IPS-15b (cell line): ENCODE measurements around the gene SETD7.
"Not testable (repeated sequence)": the region's sequence is repeated elsewhere in the genome, so short reads cannot be mapped to it uniquely, and the experiment has no call there.

Source experiments
- H3K27me3 ChIP-seq: one replicate; pipeline ENCODE4 v1.6.1; 2013; ENCODE audit warnings: low read length; ENCODE audit not compliant: control insufficient read depth, insufficient read depth
- H3K36me3 ChIP-seq: one replicate; pipeline ENCODE4 v1.6.1; 2013; ENCODE audit warnings: low read length; ENCODE audit not compliant: control insufficient read depth, insufficient read depth
- H3K4me1 ChIP-seq: one replicate; pipeline ENCODE4 v1.6.1; 2013; ENCODE audit warnings: mild to moderate bottlenecking, low read length; ENCODE audit not compliant: control insufficient read depth, insufficient read depth
- H3K4me3 ChIP-seq: one replicate; pipeline ENCODE4 v1.5.1; 2013; ENCODE audit warnings: low read depth, low read length
- H3K9ac ChIP-seq: one replicate; pipeline ENCODE4 v1.6.1; 2013; ENCODE audit warnings: low read depth, mild to moderate bottlenecking, low read length
- H3K9me3 ChIP-seq: one replicate; pipeline ENCODE4 v1.6.1; 2013; ENCODE audit warnings: mild to moderate bottlenecking, low read length; ENCODE audit not compliant: control insufficient read depth, insufficient read depth

The SETD7 gene

DNA sequence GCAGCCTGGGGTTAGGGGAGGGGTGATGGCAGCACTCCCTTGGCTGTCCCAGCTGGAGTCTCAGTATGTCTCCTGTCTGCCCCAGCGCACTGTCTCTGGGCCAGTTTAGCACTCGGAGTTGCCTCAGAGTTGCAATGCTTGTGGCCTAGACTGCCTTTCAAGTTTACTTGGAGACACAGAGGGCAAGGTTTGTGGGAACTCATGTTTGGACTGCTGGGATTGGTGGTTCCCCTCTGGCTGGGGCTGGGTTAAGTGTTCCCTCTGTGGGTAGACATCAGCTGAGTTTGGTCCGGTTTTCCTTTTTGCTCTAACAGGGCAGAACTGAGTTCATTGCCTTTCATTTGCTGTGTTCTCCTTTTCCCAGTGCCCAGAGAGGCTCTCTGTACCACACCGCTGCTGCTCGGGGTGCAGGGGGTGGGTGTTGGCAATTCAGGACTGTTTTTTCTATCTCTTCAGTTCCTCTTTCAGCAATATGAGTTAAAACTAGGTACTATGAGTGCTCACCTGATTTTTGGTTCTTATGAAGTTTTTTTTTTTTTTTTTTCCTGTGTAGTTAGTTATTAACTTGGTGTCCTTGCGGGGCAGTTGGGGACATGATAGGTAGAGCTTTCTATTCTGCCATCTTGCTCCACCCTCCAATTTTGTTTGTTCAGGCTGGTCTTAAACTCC, 84.9 kb downstream of the SETD7 start:
- Histone ChIP-seq H3K4me1 (no peaks in the 10 kb centered on the region), H3K9me3 (no peaks in the 10 kb centered on the region), H3K27me3 (no peaks in the 10 kb centered on the region), H3K4me3 (no peak overlapping the region), H3K9ac (no peak overlapping the region), H3K36me3 (no peaks in the 10 kb centered on the region)

DNA sequence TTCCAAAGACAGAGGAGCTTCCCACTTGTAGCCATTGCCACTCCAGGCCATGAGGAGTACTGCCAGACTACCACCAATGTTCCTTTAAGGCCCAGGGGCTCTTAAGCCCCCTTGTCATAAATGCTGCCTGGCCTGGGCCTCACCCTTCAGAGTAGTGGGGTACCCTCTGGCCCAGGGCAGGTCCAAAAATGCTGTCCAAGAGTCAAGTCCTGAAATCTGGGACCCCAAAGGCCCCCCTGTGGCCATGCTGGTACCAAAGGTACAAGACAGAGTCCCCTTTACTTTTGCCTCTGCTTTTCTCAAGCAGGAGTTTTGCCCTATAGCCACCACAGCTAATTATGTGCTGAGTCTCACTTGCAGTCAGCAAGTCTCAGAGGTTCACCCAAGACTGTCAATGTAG, 85.7 kb downstream of the SETD7 start:
- Histone ChIP-seq H3K4me1 (no peaks in the 10 kb centered on the region), H3K4me3 (no peak overlapping the region), H3K9me3 (no peaks in the 10 kb centered on the region), H3K27me3 (no peaks in the 10 kb centered on the region), H3K9ac (no peak overlapping the region), H3K36me3 (no peaks in the 10 kb centered on the region)

DNA sequence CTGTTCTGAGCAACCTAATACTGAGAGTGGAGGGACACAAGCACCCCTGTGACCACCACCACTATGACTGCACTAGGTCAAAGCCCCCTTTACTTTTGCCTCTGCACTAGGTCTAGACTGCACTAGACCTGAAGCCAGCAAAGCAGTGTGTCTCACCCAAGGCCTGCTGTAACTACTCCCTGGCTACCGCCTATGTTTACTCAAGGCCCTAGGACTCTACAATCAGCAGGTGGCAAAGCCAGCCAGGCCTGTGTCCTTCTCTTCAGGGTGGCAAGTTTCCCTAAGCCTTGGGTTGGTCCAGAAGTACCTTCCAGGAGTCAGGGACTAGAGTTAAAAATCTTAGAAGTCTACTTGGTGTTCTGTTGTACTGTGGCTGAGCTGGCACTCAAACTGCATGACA, 86.2 kb downstream of the SETD7 start:
- Histone ChIP-seq H3K4me3 (no peak overlapping the region), H3K4me1 (no peaks in the 10 kb centered on the region), H3K36me3 (no peaks in the 10 kb centered on the region), H3K9me3 (no peaks in the 10 kb centered on the region), H3K27me3 (no peaks in the 10 kb centered on the region), H3K9ac (no peak overlapping the region)

DNA sequence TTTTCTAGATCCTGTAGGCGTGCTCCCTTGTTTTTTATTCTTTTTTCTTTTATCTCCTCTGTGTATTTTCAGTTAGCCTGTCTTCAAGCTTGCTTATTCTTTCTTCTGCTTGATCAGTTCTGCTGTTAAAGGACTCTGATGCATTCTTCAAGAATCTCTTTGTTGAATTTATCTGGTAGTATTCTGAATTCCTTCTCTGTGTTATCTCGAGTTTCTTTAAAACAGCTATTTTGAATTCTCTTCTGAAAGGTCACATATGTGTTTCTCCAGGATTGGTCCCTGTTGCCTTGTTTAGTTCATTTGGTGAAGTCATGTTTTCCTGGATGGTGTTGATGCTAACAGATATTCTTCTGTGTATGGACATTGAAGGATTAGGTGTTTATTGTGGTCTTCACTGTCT, 86.8 kb downstream of the SETD7 start:
- no peaks in the 10 kb centered on the region for H3K9me3 ChIP-seq
- no peaks in the 10 kb centered on the region for H3K36me3 ChIP-seq
- no peaks in the 10 kb centered on the region for H3K4me1 ChIP-seq
- no peak overlapping the region for H3K9ac ChIP-seq
- H3K4me3 ChIP-seq = no peak overlapping the region
- no peaks in the 10 kb centered on the region for H3K27me3 ChIP-seq

DNA sequence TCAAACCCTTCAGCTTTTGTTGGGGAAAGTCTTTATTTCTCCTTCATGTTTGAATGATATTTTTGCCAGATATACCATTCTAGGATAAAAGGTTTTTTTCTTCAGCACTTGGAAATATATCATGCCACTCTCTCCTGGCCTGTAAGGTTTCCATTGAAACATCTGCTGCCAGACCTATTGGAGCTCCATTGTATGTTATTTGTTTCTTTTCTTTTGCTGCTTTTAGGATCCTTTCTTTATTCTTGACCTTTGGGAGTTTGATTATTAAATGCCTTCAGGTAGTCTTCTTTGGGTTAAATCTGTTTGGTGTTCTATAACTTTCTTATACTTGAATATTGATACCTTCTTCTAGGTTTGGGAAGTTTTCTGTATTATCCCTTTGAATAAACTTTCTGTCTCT, 87.3 kb downstream of the SETD7 start:
- not testable (repeated sequence) for H3K36me3 ChIP-seq, H3K27me3 ChIP-seq, H3K9ac ChIP-seq, H3K4me1 ChIP-seq, H3K9me3 ChIP-seq, H3K4me3 ChIP-seq

DNA sequence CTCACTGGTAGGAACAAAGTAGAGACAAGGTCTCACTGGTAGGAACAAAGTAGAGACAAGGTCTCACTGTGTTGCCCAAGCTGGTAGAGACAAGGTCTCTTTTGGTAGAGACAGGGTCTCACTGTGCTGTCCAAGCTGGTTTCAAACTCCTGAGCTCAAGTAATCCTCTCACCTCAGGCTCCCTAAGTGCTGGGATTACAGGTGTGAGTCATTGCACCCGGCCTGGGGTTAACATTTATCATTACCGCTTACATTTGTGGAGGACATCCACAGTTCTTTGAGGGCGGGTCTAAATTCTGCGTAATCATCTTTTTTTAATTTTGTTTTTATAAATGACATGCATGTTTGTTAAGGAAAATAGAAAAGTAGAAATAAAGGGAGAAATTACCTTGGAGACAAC, 90.1 kb downstream of the SETD7 start:
- no peaks in the 10 kb centered on the region for H3K27me3 ChIP-seq
- H3K4me3 ChIP-seq = no peak overlapping the region
- peaks cover 5% of the 10 kb centered on the region for H3K4me1 ChIP-seq
- no peak overlapping the region for H3K9ac ChIP-seq
- no peaks in the 10 kb centered on the region for H3K36me3 ChIP-seq
- no peaks in the 10 kb centered on the region for H3K9me3 ChIP-seq

DNA sequence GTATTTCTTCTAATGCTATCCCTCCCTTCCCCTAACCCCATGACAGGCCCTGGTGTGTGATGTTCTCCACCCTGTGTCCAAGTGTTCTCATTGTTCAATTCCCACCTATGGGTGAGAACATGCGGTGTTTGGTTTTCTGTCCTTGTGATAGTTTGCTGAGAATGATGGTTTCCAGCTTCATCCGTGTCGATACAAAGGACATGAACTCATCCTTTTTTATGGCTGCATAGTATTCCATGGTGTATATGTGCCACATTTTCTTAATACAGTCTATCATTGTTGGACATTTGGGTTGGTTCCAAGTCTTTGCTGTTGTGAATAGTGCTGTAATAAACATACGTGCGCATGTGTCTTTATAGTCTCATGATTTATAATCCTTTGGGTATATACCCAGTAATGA, 91.5 kb downstream of the SETD7 start:
- not testable (repeated sequence) for H3K9ac ChIP-seq, H3K36me3 ChIP-seq, H3K27me3 ChIP-seq, H3K4me1 ChIP-seq, H3K9me3 ChIP-seq, H3K4me3 ChIP-seq

DNA sequence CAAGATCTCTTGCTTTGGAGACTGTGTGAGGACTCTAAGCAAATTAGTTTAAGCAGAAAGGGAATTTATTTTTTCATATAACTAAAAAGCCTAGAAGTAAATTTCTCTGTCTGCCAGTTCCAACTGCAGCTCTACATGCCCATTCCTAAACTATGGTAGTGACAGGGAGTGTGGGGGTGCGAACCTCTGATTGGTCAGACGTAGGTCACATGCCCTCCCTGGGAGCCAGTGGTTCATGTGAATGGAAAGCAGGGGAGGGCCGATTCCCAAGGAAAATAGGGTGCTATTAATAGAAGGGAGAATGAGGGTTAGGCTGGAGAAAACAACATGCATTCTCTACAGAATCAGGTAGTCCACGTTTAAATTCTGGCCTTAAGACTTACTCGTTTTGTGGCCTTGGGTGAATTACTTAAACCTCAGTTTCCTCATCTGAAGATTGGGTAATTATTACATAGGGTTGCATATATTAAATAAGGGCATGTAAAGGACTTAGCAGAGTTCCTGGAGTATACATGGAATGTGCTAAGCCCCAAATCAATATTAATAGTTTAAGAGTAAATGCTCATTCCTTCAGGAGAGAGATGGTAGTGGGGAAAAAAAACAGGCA, 94.9 kb downstream of the SETD7 start:
- H3K36me3 ChIP-seq = no peaks in the 10 kb centered on the region
- no peaks in the 10 kb centered on the region for H3K9me3 ChIP-seq
- peaks cover 12% of the 10 kb centered on the region for H3K4me1 ChIP-seq
- H3K27me3 ChIP-seq = no peaks in the 10 kb centered on the region
- no peak overlapping the region for H3K4me3 ChIP-seq
- H3K9ac ChIP-seq = no peak overlapping the region

DNA sequence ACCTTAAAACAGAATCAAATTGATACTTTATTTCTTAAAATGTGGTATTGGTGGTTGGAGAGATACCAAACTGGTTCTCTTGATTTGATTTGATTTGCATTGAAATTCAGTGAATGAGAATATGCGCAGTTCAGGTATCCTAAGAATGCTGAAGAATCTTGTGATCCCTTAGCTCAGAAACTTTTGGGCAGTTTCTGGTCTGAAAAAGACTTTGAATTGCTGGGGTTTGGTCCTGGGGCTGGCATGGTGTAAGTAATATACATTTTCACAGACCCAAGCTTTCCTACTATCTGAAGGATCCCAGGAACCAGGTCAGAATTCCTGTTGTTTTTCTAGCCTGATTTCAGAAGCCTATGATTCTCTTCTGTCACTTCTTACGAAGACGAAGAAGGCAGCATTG, 95.5 kb downstream of the SETD7 start:
- H3K4me1 ChIP-seq = peaks cover 15% of the 10 kb centered on the region
- no peaks in the 10 kb centered on the region for H3K36me3 ChIP-seq
- H3K9me3 ChIP-seq = no peaks in the 10 kb centered on the region
- H3K9ac ChIP-seq = no peak overlapping the region
- no peak overlapping the region for H3K4me3 ChIP-seq
- no peaks in the 10 kb centered on the region for H3K27me3 ChIP-seq

DNA sequence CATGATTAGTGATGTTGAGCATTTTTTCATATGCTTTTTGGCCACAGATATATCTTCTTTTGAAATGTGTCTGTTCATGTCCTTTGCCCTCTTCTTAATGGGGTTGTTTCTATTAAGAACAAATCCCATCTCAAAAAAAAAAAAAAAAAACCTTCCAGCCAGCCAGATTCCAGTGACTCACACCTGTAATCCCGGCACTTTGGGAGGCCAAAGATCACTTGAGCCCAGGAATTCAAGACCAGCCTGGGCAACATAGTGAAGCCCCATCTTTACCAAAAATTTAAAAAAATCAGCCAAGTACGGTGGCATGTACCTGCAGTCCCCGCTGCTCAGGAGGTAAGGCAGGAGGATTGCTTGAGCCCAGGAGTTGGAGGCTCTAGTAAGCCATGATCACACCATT, 97.0 kb downstream of the SETD7 start:
- H3K4me1 ChIP-seq = peaks cover 19% of the 10 kb centered on the region
- no peak overlapping the region for H3K4me3 ChIP-seq

DNA sequence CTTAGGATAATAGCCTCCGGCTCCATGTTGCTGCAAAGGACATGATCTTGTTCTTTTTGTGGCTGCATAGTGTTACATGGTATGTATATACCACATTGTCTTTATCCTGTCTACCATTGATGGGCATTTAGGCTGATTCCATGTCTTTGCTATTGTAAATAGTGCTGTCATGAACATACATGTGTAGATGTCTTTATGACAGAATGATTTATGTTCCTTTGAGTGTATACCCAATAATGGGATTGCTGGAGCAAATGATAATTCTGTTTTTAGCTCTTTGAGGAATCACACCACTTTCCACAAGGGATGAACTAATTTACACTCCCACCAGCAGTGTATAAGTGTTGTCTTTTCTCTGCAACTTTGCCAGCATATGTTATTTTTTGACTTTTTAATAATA, 97.5 kb downstream of the SETD7 start:
- no peaks in the 10 kb centered on the region for H3K9me3 ChIP-seq
- H3K27me3 ChIP-seq = no peaks in the 10 kb centered on the region
- no peak overlapping the region for H3K4me3 ChIP-seq
- H3K36me3 ChIP-seq = no peaks in the 10 kb centered on the region
- H3K4me1 ChIP-seq = peaks cover 19% of the 10 kb centered on the region
- no peak overlapping the region for H3K9ac ChIP-seq

More for the DNA sequence above, 97.0 kb downstream of the SETD7 start:
- Histone ChIP-seq H3K36me3 (no peaks in the 10 kb centered on the region), H3K9ac (no peak overlapping the region), H3K27me3 (no peaks in the 10 kb centered on the region), H3K9me3 (no peaks in the 10 kb centered on the region)

DNA sequence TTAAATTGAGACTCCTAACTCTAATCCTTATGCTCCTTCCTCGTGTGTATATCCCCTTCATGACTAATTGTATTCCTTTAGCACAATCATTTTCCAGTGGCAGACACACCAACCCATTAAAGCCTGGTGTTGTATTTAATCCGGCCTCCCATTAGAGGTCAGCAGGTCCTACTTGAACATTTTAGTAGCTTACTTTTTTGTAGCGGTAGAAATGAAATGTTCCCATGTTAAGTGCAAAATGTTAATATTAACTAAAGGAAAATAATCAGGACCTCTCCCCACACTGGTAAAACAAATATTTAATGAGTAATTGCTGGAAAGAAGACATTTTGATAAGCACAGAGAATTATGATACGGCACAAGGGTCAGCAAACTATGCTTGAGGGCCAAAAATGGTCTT, 98.7 kb downstream of the SETD7 start:
- Histone ChIP-seq H3K9me3 (no peaks in the 10 kb centered on the region), H3K27me3 (no peaks in the 10 kb centered on the region), H3K36me3 (no peaks in the 10 kb centered on the region), H3K4me1 (peaks cover 19% of the 10 kb centered on the region), H3K4me3 (no peak overlapping the region), H3K9ac (no peak overlapping the region)
